ENCODE data around the gene C5orf34. TPM values are rescaled to one million over a fixed set of nuclear protein-coding genes. Genes with fewer than 3 reads are reported as not detected.
A peak's percentile ranks its signal among the peaks of the same experiment; 100 is the strongest.
"Not testable (repeated sequence)": the region's sequence is repeated elsewhere in the genome, so short reads cannot be mapped to it uniquely, and the experiment has no call there.

The C5orf34 gene
- total RNA-seq, 1 donor from 2014 or later: 6.8 TPM

- Mint-ChIP-seq H3K4me1 (no peaks in the 10 kb centered on the region), H3K27ac (no peak overlapping the region), H3K27me3 (no peaks in the 10 kb centered on the region), H3K4me3 (no peak overlapping the region), H3K36me3 (ENCODE audit: low read depth) (peaks cover 20% of the 10 kb centered on the region), H3K9me3 (no peaks in the 10 kb centered on the region)
- DNase-seq: no peak
- intact Hi-C loops (cut with micrococcal nuclease): no loop called here
These were observed 23.6 kb downstream of the C5orf34 start for GRCh38 chr5:43491326-43491725.

DNA sequence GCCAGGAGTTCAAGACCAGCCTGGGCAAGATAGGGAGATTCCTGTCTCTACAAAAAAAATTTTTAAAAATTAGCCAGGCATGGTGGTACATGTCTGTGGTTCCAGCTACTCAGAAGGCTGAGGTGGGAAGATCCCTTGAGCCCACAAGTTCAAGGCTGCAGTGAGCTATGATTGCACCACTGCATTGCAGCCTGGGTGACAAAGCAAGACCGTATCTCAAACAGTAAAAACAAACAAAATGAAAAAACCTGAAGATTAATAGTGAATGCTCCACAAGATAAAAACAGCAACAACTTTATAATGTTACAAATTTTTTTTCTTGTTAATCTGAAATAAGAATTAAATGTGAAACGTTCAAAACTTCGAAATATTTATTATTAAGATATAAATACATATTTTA is 28.6 kb downstream of the C5orf34 start:
- Mint-ChIP-seq H3K4me1 (peaks cover 21% of the 10 kb centered on the region), H3K9me3 (no peaks in the 10 kb centered on the region), H3K36me3 (ENCODE audit: low read depth) (peaks cover 13% of the 10 kb centered on the region), H3K4me3 (no peak overlapping the region), H3K27ac (no peak overlapping the region), H3K27me3 (no peaks in the 10 kb centered on the region)
- intact Hi-C loops (cut with micrococcal nuclease): loop anchor here (10.0 kb wide), 2 partner anchors 452 to 582 kb away; no protein-coding TSS in a partner anchor
- DNase-seq: no peak

GRCh38 chr5:43485406-43485805 is 29.5 kb downstream of the C5orf34 start:
- peaks cover 23% of the 10 kb centered on the region for H3K4me1 Mint-ChIP-seq
- H3K27me3 Mint-ChIP-seq: no peaks in the 10 kb centered on the region
- no peaks in the 10 kb centered on the region for H3K9me3 Mint-ChIP-seq
- intact Hi-C loops (cut with micrococcal nuclease): loop anchor here (2.0 to 10.0 kb wide), 4 partner anchors 117 to 581 kb away; partner anchors contain the start of gene NNT
- DNase-seq: peak; percentile 63
- H3K4me3 Mint-ChIP-seq: peak overlapping the region; percentile 10
- peak overlapping the region; percentile 100 for H3K27ac Mint-ChIP-seq
- H3K36me3 Mint-ChIP-seq (ENCODE audit: low read depth): peaks cover 12% of the 10 kb centered on the region

DNA sequence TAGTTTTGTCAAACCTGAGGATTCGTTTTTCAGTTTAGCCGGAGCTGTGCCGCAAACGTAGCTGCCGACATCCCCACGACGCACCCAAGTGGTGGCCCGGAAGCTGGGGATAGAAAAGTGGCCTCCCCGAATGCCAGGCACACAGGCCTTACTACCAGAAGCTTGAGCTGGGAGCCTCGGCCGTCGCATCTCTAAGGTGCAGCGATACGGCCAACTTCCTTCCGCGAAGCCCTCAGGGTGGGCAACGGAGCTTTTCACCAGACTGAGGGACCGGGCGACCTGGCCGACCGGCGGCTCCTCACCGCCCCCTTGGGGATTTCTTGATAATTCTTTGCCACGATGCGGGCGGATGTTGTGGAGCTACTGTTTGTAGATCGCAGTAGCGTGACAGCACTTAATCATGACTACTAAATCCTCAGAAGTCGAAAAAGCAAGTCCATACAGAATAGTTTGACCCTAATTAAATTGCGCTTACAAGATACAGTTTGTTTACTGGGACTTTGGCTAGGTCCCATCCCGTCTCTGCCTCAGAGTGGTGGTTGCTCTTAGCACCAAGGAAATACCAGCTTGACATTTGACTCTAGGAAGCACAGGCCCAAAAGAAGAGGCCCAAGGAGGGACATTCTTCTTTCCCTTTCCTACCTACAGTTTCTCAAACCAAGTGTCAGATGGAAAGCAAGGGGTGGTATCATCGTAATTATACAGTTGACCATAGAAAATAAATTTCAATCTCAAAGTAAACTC is 30.7 kb downstream of the C5orf34 start:
- peak overlapping the region; percentile 100 for H3K27ac Mint-ChIP-seq
- H3K27me3 Mint-ChIP-seq: no peaks in the 10 kb centered on the region
- H3K4me1 Mint-ChIP-seq: peaks cover 23% of the 10 kb centered on the region
- DNase-seq: peak; percentile 96
- H3K4me3 Mint-ChIP-seq: peak overlapping the region; percentile 94
- H3K36me3 Mint-ChIP-seq (ENCODE audit: low read depth): peaks cover 8% of the 10 kb centered on the region
- no peaks in the 10 kb centered on the region for H3K9me3 Mint-ChIP-seq
- intact Hi-C loops (cut with micrococcal nuclease): loop anchor here (1.0 to 10.0 kb wide), 9 partner anchors 31 to 579 kb away; partner anchors contain the start of genes C5orf34, HMGCS1 and NNT

- peak within 1 kb of the TSS; percentile 100 for H3K27ac Mint-ChIP-seq
These were observed 31.4 kb downstream of the C5orf34 start, which contains the start of gene TMEM267 for GRCh38 chr5:43483298-43484105. Gene TMEM267, minus strand, starts transcription at chr5:43483865. Its CDS starts 29,896 bp downstream, at chr5:43453969.

DNA sequence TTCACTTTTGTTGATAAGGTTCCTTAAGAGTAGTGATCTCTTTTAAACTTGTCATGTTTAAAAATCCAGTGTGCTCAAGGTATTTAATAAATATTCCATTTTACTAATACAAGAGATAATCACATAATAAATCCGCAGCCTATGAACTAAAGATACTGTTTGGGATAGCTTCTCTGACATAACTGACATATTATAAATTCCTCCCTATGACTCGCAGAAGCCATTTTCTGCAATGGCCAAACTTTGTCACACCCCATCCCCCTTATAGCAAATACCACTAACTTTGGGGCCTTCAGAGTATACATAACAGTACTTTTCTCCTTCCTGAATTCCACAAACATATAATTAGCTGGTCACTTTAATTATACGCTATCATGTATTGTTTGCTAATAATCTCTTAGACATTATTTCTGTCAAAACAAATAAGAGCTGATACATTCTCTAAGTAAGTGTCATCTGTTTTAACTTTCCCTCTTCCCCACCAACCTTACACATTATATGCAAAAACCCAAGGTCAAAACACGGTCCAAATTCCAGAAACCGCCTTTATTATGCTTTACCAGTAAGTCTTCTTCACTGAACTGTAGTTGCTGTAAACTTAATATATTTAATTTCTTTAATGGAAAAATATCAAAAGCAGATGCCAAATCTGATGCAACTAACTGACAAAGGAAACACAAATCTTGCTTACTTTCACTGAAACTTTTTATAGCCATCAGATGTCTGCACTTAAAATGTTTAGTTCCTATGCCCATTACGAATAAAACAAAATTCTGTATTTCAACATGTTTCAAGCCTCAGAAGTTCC is 32.3 kb downstream of the C5orf34 start:
- peak overlapping the region; percentile 94 for H3K4me3 Mint-ChIP-seq
- H3K27me3 Mint-ChIP-seq: no peaks in the 10 kb centered on the region
- H3K4me1 Mint-ChIP-seq: peaks cover 23% of the 10 kb centered on the region
- H3K27ac Mint-ChIP-seq: peak overlapping the region; percentile 100
- intact Hi-C loops (cut with micrococcal nuclease): loop anchor here (1.0 to 10.0 kb wide), 7 partner anchors 74 to 578 kb away; no protein-coding TSS in a partner anchor
- no peaks in the 10 kb centered on the region for H3K9me3 Mint-ChIP-seq
- H3K36me3 Mint-ChIP-seq (ENCODE audit: low read depth): peaks cover 4% of the 10 kb centered on the region
- DNase-seq: no peak

More at GRCh38 chr5:43483298-43484105, 31.4 kb downstream of the C5orf34 start, which contains the start of gene TMEM267:
- DNase-seq: peak; percentile 94
- peaks cover 23% of the 10 kb centered on the region for H3K4me1 Mint-ChIP-seq
- H3K27me3 Mint-ChIP-seq: no peaks in the 10 kb centered on the region
- H3K4me3 Mint-ChIP-seq: peak within 1 kb of the TSS; percentile 94
- H3K36me3 Mint-ChIP-seq (ENCODE audit: low read depth): peaks cover 5% of the 10 kb centered on the region
- intact Hi-C loops (cut with micrococcal nuclease): loop anchor here (1.0 to 10.0 kb wide), 12 partner anchors 32 to 579 kb away; partner anchors contain the start of genes C5orf34, HMGCS1 and NNT
- no peaks in the 10 kb centered on the region for H3K9me3 Mint-ChIP-seq

- Mint-ChIP-seq H3K36me3 (ENCODE audit: low read depth) (peaks cover 83% of the 10 kb centered on the region), H3K27me3 (no peaks in the 10 kb centered on the region), H3K4me1 (peaks cover 2% of the 10 kb centered on the region), H3K27ac (no peak overlapping the region), H3K4me3 (no peak overlapping the region), H3K9me3 (peaks cover 42% of the 10 kb centered on the region)
- intact Hi-C loops (cut with micrococcal nuclease): no loop called here
- no peak for DNase-seq
These were observed 45.1 kb downstream of the C5orf34 start for GRCh38 chr5:43469671-43470391.

GRCh38 chr5:43467100-43467499 is 47.8 kb downstream of the C5orf34 start:
- H3K36me3 Mint-ChIP-seq (ENCODE audit: low read depth): peaks cover 78% of the 10 kb centered on the region
- peaks cover 31% of the 10 kb centered on the region for H3K9me3 Mint-ChIP-seq
- H3K27me3 Mint-ChIP-seq: no peaks in the 10 kb centered on the region
- no peak for DNase-seq
- H3K27ac Mint-ChIP-seq: no peak overlapping the region
- H3K4me1 Mint-ChIP-seq: no peaks in the 10 kb centered on the region
- H3K4me3 Mint-ChIP-seq: no peak overlapping the region
- intact Hi-C loops (cut with micrococcal nuclease): no loop called here

DNA sequence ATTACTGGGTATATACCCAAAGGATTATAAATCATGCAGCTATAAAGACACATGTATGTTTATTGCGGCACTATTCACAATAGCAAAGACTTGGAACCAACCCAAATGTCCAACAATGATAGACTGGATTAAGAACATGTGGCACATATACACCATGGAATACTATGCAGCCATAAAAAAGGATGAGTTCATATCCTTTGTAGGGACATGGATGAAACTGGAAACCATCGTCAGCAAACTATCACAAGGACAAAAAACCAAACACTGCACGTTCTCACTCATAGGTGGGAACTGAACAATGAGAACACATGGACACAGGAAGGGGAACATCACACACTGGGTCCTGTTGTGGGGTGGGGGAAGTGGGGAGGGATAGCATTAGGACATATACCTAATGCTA is 49.5 kb downstream of the C5orf34 start:
- H3K27me3 Mint-ChIP-seq; H3K4me1 Mint-ChIP-seq; DNase-seq; H3K27ac Mint-ChIP-seq; H3K4me3 Mint-ChIP-seq; intact Hi-C loops (cut with micrococcal nuclease): not testable (repeated sequence)
- peaks cover 24% of the 10 kb centered on the region for H3K9me3 Mint-ChIP-seq
- H3K36me3 Mint-ChIP-seq (ENCODE audit: low read depth): peaks cover 71% of the 10 kb centered on the region

DNA sequence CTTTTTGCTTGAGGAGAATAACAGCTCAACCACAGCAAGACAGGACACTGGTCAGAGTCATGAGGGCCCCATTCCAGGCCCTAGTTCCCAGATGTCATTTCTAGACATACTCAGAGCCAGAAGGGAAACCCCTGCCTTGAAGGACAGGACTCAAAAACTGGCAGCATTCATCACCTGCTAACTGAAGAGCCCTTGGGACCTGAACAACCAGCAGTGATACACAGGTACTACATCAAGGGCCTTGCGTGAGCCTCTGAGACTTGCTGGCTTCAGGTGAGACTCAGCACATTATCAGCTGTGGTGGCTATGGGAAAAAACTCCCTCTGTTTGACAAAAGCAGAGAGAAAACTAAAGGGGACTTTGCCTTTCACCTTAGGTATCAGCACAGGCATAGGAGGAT is 53.9 kb downstream of the C5orf34 start:
- Mint-ChIP-seq H3K36me3 (ENCODE audit: low read depth) (peaks cover 58% of the 10 kb centered on the region), H3K27ac (no peak overlapping the region)
- no peak for DNase-seq

DNA sequence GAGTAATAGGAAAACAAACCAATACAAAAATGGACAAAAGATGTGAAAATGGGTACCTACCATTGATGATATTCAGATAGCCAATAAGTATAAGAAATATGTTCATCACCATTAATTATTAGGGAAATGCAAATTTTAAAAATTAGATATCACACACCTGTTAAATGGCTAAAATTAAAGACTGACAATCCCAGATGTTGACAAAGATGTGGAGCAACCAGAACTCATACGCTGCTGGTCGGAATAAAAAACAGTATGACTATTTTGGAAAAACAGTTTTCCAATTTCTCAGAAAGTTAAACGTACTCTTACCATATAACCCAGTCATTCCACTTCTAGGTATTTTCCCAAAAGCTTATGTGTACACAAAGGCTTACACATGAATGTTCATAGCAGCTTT is 58.4 kb downstream of the C5orf34 start:
- Mint-ChIP-seq H3K27ac (no peak overlapping the region), H3K27me3 (no peaks in the 10 kb centered on the region), H3K36me3 (ENCODE audit: low read depth) (peaks cover 54% of the 10 kb centered on the region), H3K4me1 (no peaks in the 10 kb centered on the region), H3K9me3 (peaks cover 18% of the 10 kb centered on the region), H3K4me3 (no peak overlapping the region)
- intact Hi-C loops (cut with micrococcal nuclease): no loop called here
- no peak for DNase-seq

More for the DNA sequence above, 53.9 kb downstream of the C5orf34 start:
- H3K9me3 Mint-ChIP-seq: peaks cover 17% of the 10 kb centered on the region
- H3K4me1 Mint-ChIP-seq: no peaks in the 10 kb centered on the region
- H3K27me3 Mint-ChIP-seq: no peaks in the 10 kb centered on the region
- H3K4me3 Mint-ChIP-seq: no peak overlapping the region
- intact Hi-C loops (cut with micrococcal nuclease): no loop called here

DNA sequence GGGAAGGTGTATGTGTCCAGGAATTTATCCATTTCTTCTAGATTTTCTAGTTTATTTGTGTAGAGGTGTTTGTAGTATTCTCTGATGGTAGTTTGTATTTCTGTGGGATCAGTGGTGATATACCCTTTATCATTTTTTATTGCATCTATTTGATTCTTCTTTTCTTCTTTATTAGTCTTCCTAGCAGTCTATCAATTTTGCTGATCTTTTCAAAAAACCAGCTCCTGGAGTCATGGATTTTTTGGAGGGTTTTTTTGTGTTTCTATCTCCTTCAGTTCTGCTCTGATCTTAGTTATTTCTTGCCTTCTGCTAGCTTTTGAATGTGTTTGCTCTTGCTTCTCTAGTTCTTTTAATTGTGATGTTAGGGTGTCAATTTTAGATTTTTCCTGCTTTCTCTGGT is 73.4 kb downstream of the C5orf34 start:
- DNase-seq; H3K27me3 Mint-ChIP-seq; H3K4me1 Mint-ChIP-seq; H3K4me3 Mint-ChIP-seq; intact Hi-C loops (cut with micrococcal nuclease); H3K27ac Mint-ChIP-seq: not testable (repeated sequence)
- peaks cover 29% of the 10 kb centered on the region for H3K36me3 Mint-ChIP-seq (ENCODE audit: low read depth)
- peaks cover 25% of the 10 kb centered on the region for H3K9me3 Mint-ChIP-seq

Data from activated CD4-positive, alpha-beta T cell treated with anti-CD3 and anti-CD28 coated beads, Interleukin-2, amount 10 ng/mL, durations not matched to agents 24 days and 14 days (primary cell).